Suprapubic skin (tissue), 4 donors: Measurements from ENCODE around the gene OR51E1. TPM values are rescaled to one million over a fixed set of nuclear protein-coding genes. Genes with fewer than 3 reads are reported as not detected.

Experiments used
- DNase-seq, 2 donors: peaks; one replicate each; pipeline ENCODE4 v3.0.0-alpha.2; 2019; ENCODE audit warnings: low spot score in 2 of 2
- H3K27ac ChIP-seq: fragments of 200-600 bp; sonication (generic); one replicate; pipeline ENCODE4 v1.5.1; 2019
- H3K27me3 ChIP-seq: fragments of 200-600 bp; sonication (generic); one replicate; pipeline ENCODE4 v1.5.1; 2019
- H3K36me3 ChIP-seq: fragments of 200-600 bp; sonication (generic); one replicate; pipeline ENCODE4 v1.5.1; 2019
- H3K4me1 ChIP-seq: fragments of 200-600 bp; sonication (generic); one replicate; pipeline ENCODE4 v1.5.1; 2019
- H3K4me3 ChIP-seq: fragments of 200-600 bp; sonication (generic); one replicate; pipeline ENCODE4 v1.5.1; 2019; ENCODE audit warnings: mild to moderate bottlenecking
- H3K9me3 ChIP-seq: fragments of 200-600 bp; sonication (generic); one replicate; pipeline ENCODE4 v1.5.1; 2019
- CTCF ChIP-seq, 2 donors: fragments of 200-600 bp in 1 of 2; fragments of 450-650 bp in 1 of 2; sonication (generic) in 1 of 2; IDR thresholded peaks; one replicate each; pipeline ENCODE4 v1.5.1; 2016 to 2019; ENCODE audit warnings: antibody characterized with exemption in 2 of 2, mild to moderate bottlenecking in 1 of 2, moderate library complexity in 1 of 2
- EP300 ChIP-seq: sonication (generic); formaldehyde crosslinking; IDR thresholded peaks from one replicate; pipeline ENCODE4 v1.6.1; 2017; ENCODE audit warnings: antibody characterized with exemption
- POLR2A ChIP-seq, 2 donors: fragments of 450-650 bp; IDR thresholded peaks; one replicate each; pipeline ENCODE4 v1.6.1; 2017; ENCODE audit warnings: antibody characterized with exemption in 2 of 2, mild to moderate bottlenecking in 2 of 2, moderate library complexity in 2 of 2
- POLR2AphosphoS5 ChIP-seq, 3 donors: sonication (generic); formaldehyde crosslinking; IDR thresholded peaks; one replicate each; pipeline ENCODE4 v1.6.1; 2017; ENCODE audit warnings: antibody characterized with exemption in 3 of 3
- WGBS: methylation state at CpG from one replicate; pipeline ENCODE4 v1.1.5; 2018; 5-methylcytosine and 5-hydroxymethylcytosine counted together
- total RNA-seq, 4 donors: library from RNA; depleted of rRNA; stranded (reverse); fragments of >200 nt; gene quantifications; one replicate each; pipeline ENCODE4 v1.1.0, GENCODE V29; 2016

The OR51E1 gene
- under 1 TPM in 2 of 4 donors, not detected in 2; 0.24 to 0.34 TPM for total RNA-seq

GRCh38 chr11:4643682-4644081, at the start of gene OR51E1:
Gene OR51E1, plus strand, starts transcription at chr11:4643982. Its CDS starts 8,545 bp downstream, at chr11:4652527.
- Histone ChIP-seq H3K27ac (no peak within 1 kb of the TSS), H3K27me3 (peaks cover 7% of the 10 kb centered on the region), H3K4me1 (no peaks in the 10 kb centered on the region), H3K9me3 (no peaks in the 10 kb centered on the region), H3K36me3 (no peaks in the 10 kb centered on the region), H3K4me3 (no peak within 1 kb of the TSS)
- TF ChIP-seq POLR2A (IDR thresholded peaks at IDR 0.05): no peak
- TF ChIP-seq CTCF (IDR thresholded peaks at IDR 0.05): no peak
- TF ChIP-seq EP300: no peak
- no peak for TF ChIP-seq POLR2AphosphoS5 (IDR thresholded peaks at IDR 0.05)
- no peak for DNase-seq
- 79% methylated on average over 3 of the region's 3 CpGs for WGBS

- Histone ChIP-seq H3K9me3 (no peaks in the 10 kb centered on the region), H3K36me3 (peaks cover 40% of the 10 kb centered on the region), H3K27me3 (no peaks in the 10 kb centered on the region), H3K27ac (no peak overlapping the region), H3K4me1 (peaks cover 24% of the 10 kb centered on the region), H3K4me3 (no peak overlapping the region)
- TF ChIP-seq CTCF (IDR thresholded peaks at IDR 0.05): no peak
- TF ChIP-seq POLR2AphosphoS5 (IDR thresholded peaks at IDR 0.05): no peak
- no peak for TF ChIP-seq POLR2A (IDR thresholded peaks at IDR 0.05)
- no peak for TF ChIP-seq EP300
- DNase-seq: no peak
- WGBS: 100% methylated on average over 2 of the region's 4 CpGs
Observed at GRCh38 chr11:4605057-4605456, 38.7 kb upstream of the OR51E1 start.

- TF ChIP-seq POLR2A (IDR thresholded peaks at IDR 0.05): no peak
- Histone ChIP-seq H3K27me3 (no peaks in the 10 kb centered on the region), H3K27ac (no peak overlapping the region), H3K36me3 (peaks cover 26% of the 10 kb centered on the region), H3K4me3 (peak overlapping the region; percentile 65), H3K4me1 (peaks cover 24% of the 10 kb centered on the region), H3K9me3 (no peaks in the 10 kb centered on the region)
- DNase-seq: no peak
- 45% methylated on average over 1 of the region's 1 CpG for WGBS
Observed at GRCh38 chr11:4606231-4607015, 37.4 kb upstream of the OR51E1 start.

- no peak for TF ChIP-seq POLR2AphosphoS5 (IDR thresholded peaks at IDR 0.05)
- TF ChIP-seq POLR2A (IDR thresholded peaks at IDR 0.05): no peak
- TF ChIP-seq CTCF (IDR thresholded peaks at IDR 0.05): no peak
- TF ChIP-seq EP300: no peak
- Histone ChIP-seq H3K4me1 (peaks cover 24% of the 10 kb centered on the region), H3K27me3 (no peaks in the 10 kb centered on the region), H3K9me3 (no peaks in the 10 kb centered on the region), H3K4me3 (peak overlapping the region; percentile 65), H3K27ac (no peak overlapping the region), H3K36me3 (peaks cover 19% of the 10 kb centered on the region)
- 39% methylated on average over 6 of the region's 6 CpGs for WGBS
- no peak for DNase-seq
Observed at GRCh38 chr11:4607096-4607495, 36.7 kb upstream of the OR51E1 start.

GRCh38 chr11:4607781-4608666, 35.8 kb upstream of the OR51E1 start, which contains the start of gene TRIM68:
Gene TRIM68, minus strand, starts transcription at chr11:4608231. Its CDS starts 2,727 bp downstream, at chr11:4605504.
- peak within 1 kb of the TSS; percentile 65 for H3K4me3 ChIP-seq
- peaks cover 24% of the 10 kb centered on the region for H3K4me1 ChIP-seq
- H3K36me3 ChIP-seq: peaks cover 11% of the 10 kb centered on the region
- H3K27ac ChIP-seq: peak within 1 kb of the TSS; percentile 81
- no peaks in the 10 kb centered on the region for H3K9me3 ChIP-seq
- WGBS: 4% methylated on average over 42 of the region's 43 CpGs
- peak; percentile 96 for DNase-seq
- TF ChIP-seq POLR2A (IDR thresholded peaks at IDR 0.05): peak in 1 of 2 donors; percentile 59
- TF ChIP-seq POLR2AphosphoS5 (IDR thresholded peaks at IDR 0.05): no peak
- TF ChIP-seq CTCF (IDR thresholded peaks at IDR 0.05): no peak
- no peaks in the 10 kb centered on the region for H3K27me3 ChIP-seq
